ENCODE measurements around the gene SYVN1. TPM values are rescaled to one million over a fixed set of nuclear protein-coding genes. Genes with fewer than 3 reads are reported as not detected.
"Not testable (repeated sequence)": the region's sequence is repeated elsewhere in the genome, so short reads cannot be mapped to it uniquely, and the experiment has no call there.

The SYVN1 gene
- total RNA-seq, 2 donors from 2014 or later: 33.2 to 41.6 TPM

GRCh38 chr11:65130631-65131416 lies 3.5 kb downstream of the SYVN1 start:
- ATAC-seq (no peak), DNase-seq (no peak)
- intact Hi-C loops (cut with DNase I): no loop called here

- DNase-seq: no peak
- intact Hi-C loops (cut with DNase I): no loop called here
Observed at GRCh38 chr11:65129649-65130441, 4.5 kb downstream of the SYVN1 start.

GRCh38 chr11:65128182-65129145 lies 5.9 kb downstream of the SYVN1 start:
- DNase-seq (no peak), ATAC-seq (no peak)
- intact Hi-C loops (cut with DNase I): no loop called here

More at GRCh38 chr11:65129649-65130441, 4.5 kb downstream of the SYVN1 start:
- ATAC-seq: no peak

DNA sequence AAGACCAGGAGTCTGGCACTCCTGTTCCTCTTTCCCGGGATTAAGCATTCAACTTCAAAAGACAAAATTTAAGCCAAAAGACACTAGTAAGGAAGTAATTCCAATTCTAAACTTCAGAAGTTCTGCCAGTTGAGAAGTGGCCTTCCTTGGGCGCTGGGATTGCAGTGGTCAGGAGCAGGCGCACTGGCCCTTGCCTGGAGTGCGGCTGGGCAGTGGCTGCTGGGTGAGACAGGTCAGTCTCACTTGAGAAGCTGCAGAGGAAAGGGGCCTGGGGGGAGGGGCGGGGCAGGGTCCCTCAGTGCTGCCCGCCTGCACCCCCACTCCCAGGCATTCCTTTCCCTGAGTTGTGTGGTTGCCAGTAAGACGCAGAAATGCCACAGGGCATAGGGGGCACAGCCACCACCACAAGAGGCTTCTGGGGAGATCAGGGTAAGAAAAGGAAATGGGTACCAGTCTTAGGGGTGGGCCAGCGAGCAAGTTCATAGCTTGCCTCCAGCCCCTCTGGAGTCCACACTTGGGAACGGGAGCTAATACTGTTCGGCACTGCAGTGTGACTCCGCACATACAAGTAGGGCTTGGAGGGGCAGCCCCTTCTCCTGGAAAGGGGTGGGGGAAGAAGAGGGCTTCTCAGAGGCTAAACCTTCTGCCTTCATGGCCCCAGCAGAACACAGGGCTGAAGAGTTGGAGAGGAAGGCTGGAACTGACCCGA lies 6.7 kb downstream of the SYVN1 start:
- DNase-seq: no peak
- intact Hi-C loops (cut with DNase I): no loop called here
- no peak for ATAC-seq

GRCh38 chr11:65126624-65127274 lies 7.6 kb downstream of the SYVN1 start:
- DNase-seq (no peak), ATAC-seq (no peak)
- intact Hi-C loops (cut with DNase I): no loop called here

DNA sequence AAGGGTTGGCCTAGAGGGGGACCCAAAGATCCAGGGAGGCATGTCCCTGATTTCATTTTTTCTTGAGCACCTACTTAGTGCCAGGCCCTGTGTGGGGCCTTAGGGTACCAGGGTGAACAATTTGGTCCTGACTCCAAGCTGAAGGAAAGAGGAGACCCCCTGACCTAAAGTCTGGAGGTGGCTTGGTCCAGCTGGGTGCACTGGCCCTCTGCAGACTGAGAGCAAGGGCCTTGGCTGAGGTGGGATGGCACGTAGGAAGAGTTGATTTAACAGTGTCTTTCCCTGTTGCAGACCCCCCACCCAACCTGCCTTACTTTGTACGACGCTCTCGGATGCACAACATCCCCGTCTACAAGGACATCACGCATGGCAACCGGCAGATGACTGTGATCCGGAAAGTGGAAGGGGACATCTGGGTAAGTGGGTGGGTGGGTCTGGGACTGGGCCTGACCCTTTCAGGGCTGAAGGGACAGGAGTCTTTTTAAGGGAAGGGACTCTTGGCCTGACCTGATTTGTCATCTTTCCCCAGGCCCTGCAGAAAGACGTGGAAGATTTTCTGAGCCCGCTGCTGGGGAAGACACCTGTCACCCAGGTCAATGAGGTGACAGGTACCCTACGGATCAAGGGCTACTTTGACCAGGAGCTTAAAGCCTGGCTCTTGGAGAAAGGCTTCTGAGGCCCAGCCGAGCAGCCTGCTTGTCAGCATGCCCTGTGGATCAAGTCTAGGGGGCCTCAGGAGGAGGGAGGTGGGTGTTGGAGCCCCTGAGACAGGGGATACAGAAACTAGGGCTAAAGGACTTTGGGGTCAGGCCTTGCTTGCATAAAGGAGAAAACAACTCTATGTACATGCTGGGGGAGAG lies 8.9 kb downstream of the SYVN1 start:
- DNase-seq (no peak), ATAC-seq (no peak)
- intact Hi-C loops (cut with DNase I): no loop called here

GRCh38 chr11:65124480-65125196 lies 9.7 kb downstream of the SYVN1 start:
- intact Hi-C loops (cut with DNase I): loop anchor here in 1 of 2 donors (5.0 kb wide), 1 partner anchor 58 kb away; the partner anchor contains the start of gene CAPN1
- ATAC-seq: no peak
- DNase-seq: no peak

DNA sequence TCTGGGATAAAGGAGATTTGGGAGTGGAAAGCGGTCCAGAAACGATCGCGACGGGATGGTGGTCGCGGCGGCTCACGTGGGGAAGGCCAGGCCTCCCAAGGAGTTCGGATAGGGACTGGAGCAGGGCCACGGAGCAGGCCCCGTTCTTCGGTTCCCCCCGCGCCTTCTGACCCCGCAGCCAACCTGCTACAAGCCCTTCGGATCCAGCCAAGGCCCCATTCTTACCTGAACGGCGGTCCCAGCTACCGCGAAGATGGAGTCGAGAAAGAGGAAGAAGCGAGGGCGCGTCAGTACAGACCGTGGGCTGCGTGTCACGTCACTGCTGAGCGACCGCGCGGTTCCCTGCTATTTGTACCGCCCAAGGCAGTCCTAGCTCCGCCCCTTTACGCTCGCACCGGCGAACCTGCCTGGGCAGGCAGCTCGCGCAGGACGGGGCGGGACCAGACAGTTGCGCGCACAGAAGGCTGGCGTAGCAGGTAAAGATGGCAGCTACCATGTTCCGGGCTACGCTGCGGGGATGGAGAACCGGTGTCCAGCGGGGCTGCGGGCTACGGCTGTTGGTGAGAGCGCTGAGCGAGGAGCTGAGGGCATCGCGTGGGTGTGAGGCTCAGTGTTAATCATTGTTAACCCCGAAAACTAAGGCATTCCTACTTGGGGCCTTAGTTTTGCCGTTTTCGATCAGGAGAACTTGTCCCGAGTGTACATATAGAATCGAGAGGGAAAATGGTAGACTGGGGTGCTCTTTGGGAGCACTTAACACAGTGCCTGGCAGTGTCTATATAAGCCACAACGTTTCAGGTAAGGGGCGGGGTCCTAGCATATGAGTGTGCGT lies 12.2 kb downstream of the SYVN1 start, which contains the start of the genes FAU and MRPL49:
Gene FAU, minus strand, starts transcription at position 270 of the 832 bp plus-strand sequence. CDS start 321 bp downstream, outside the sequence.
Gene MRPL49, plus strand, starts transcription at position 457 of the 832 bp plus-strand sequence. Its CDS starts 26 bp downstream, at position 483.
- intact Hi-C loops (cut with DNase I): loop anchor here in 1 of 2 donors (5.0 kb wide), 1 partner anchor 60 kb away; the partner anchor contains the start of gene CAPN1
- peak; percentile 99 for DNase-seq
- peak; percentile 91 to 93 for ATAC-seq

GRCh38 chr11:65121447-65121864 lies 12.9 kb downstream of the SYVN1 start:
- DNase-seq (no peak), ATAC-seq (peak in 1 of 2 donors; percentile 0)
- intact Hi-C loops (cut with DNase I): loop anchor here in 1 of 2 donors (5.0 kb wide), 1 partner anchor 61 kb away; the partner anchor contains the start of gene CAPN1

DNA sequence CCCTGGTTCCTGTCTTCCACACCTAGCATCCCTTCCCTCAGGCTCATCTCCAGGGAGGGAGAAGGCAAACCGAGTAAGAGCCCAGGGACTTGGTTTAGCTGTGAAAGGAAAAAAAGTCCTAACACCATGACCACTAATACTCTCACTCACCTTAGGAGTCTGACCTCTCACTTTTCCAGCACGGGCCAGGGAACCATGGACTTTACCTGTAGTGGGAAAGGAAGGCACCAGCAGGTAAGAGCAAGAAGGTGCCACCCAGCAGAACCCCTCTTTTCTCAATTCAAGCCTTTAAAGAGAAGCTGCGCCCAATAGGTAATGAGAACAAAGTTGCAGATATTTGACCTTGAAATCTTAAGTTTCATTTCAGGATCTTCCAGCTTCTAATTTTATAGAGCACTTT lies 13.5 kb downstream of the SYVN1 start:
- no peak for DNase-seq
- intact Hi-C loops (cut with DNase I): loop anchor here in 1 of 2 donors (5.0 kb wide), 1 partner anchor 61 kb away; the partner anchor contains the start of gene CAPN1
- no peak for ATAC-seq

GRCh38 chr11:65119670-65119995 lies 14.7 kb downstream of the SYVN1 start:
- DNase-seq (no peak), ATAC-seq (no peak)
- intact Hi-C loops (cut with DNase I): loop anchor here in 1 of 2 donors (5.0 kb wide), 1 partner anchor 107 kb away; the partner anchor contains the start of gene ARL2

- DNase-seq, ATAC-seq: not testable (repeated sequence)
- intact Hi-C loops (cut with DNase I): loop anchor here in 1 of 2 donors (5.0 kb wide), 1 partner anchor 107 kb away; the partner anchor contains the start of gene ARL2
Observed at GRCh38 chr11:65118891-65119669, 15.2 kb downstream of the SYVN1 start.

DNA sequence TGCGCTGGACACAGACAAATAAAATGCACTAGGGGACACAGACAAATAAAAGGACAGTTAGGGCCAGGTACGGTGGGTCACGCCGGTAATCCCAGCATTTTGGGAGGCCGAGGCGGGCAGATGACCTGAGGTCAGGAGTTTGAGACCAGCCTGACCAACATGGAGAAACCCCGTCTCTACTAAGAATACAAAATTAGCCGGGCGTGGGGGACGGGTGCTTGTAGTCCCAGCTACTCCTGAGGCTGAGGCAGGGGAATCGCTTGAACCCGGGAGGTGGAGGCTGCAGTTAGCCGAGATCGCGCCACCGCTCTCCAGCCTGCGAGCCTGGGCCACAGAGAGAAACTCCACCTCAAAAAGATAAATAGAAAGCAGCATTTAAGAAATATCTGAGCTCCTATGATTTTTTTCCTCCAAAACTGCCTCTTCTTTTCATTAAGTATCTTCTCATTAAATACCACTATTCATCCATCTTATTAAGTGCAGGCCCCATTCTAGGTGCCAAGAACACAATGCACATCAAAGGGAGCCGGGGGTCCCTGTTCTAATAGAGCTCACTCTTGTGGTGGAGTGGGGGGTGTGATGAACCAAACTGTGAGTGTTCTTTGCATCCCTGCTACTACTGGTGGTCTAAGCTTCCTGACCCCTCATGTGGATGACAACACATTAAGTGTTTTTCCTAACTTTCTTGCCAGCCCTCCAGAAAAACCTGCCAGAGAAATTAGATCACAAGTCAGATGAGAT lies 16.1 kb downstream of the SYVN1 start:
- no peak for ATAC-seq
- DNase-seq: no peak
- intact Hi-C loops (cut with DNase I): loop anchor here in 1 of 2 donors (5.0 kb wide), 1 partner anchor 106 kb away; the partner anchor contains the start of gene ARL2

All from left cardiac atrium (tissue), 4 donors.